SK-N-SH (cell line): ENCODE data around the gene PTGFR. TPM values are rescaled to one million over a fixed set of nuclear protein-coding genes. Genes with fewer than 3 reads are reported as not detected.
A peak's percentile ranks its signal among the peaks of the same experiment; 100 is the strongest.

ENCODE experiments used
- CTCF ChIA-PET: fragments of 300-600, 350-600 bp; formaldehyde crosslinking; extraction: SDS; loops from one replicate; lab custom pipeline; 2021; lab: Yijun Ruan, JAX
- POLR2A ChIA-PET: fragments of 350-600 bp; sonication (Branson Sonifier 250); formaldehyde crosslinking; extraction: SDS; loops from one replicate; lab custom pipeline; 2020; ENCODE audit warnings: antibody characterized with exemption, inconsistent platforms; lab: Yijun Ruan, JAX
- DNase-seq: peaks from one replicate; pipeline ENCODE4 v3.0.0; 2012
- H2AFZ ChIP-seq: fragments of 200-600 bp; sonication (generic); 2 replicates; pipeline ENCODE4 v1.8.1; 2016; ENCODE audit warnings: antibody characterized with exemption, mild to moderate bottlenecking, low read depth
- H3F3A ChIP-seq: fragments of 200-600 bp; sonication (generic); replicated peaks from 2 replicates; pipeline ENCODE3; 2016; ENCODE audit warnings: antibody characterized with exemption, mild to moderate bottlenecking; ENCODE audit not compliant: insufficient read depth
- H3K27ac ChIP-seq, 2 experiments: fragments of 200-500 bp in 1 of 2; fragments of 200-600 bp in 1 of 2; sonication (Bioruptor generic) in 1 of 2; sonication (generic), shearing (Covaris generic) in 1 of 2; 2 replicates each; pipeline versions ENCODE4 v1.5.1 to v1.6.1; 2014 to 2016; ENCODE audit warnings: low read depth in 2 of 2, inconsistent platforms in 1 of 2, low read length in 1 of 2, mild to moderate bottlenecking in 1 of 2, mixed read lengths in 1 of 2
- H3K27me3 ChIP-seq: fragments of 200-600 bp; sonication (generic), shearing (Covaris generic); 2 replicates; pipeline ENCODE4 v1.6.1; 2016; ENCODE audit warnings: mixed run types; ENCODE audit not compliant: insufficient read depth
- H3K36me3 ChIP-seq, 2 experiments: fragments of 200-500 bp in 1 of 2; fragments of 200-600 bp in 1 of 2; sonication (Bioruptor generic) in 1 of 2; sonication (generic) in 1 of 2; replicated peaks in 1 of 2; 2 replicates each; pipeline versions ENCODE3 to v1.5.1; 2014 to 2016; ENCODE audit warnings: low read length in 1 of 2, mild to moderate bottlenecking in 1 of 2; ENCODE audit not compliant: insufficient read depth in 2 of 2, control insufficient read depth in 1 of 2
- H3K4me1 ChIP-seq, 2 experiments: fragments of 200-500 bp in 1 of 2; fragments of 200-600 bp in 1 of 2; sonication (Bioruptor generic) in 1 of 2; sonication (generic), shearing (Covaris generic) in 1 of 2; 2 replicates each; pipeline versions ENCODE4 v1.5.1 to v1.6.1; 2014 to 2016; ENCODE audit warnings: low read depth in 1 of 2, low read length in 1 of 2, mixed run types in 1 of 2; ENCODE audit not compliant: insufficient read depth in 2 of 2, control insufficient read depth in 1 of 2
- H3K4me2 ChIP-seq: fragments of 200-600 bp; sonication (generic), shearing (Covaris generic); 2 replicates; pipeline ENCODE4 v1.6.1; 2017; ENCODE audit warnings: mixed run types
- H3K4me3 ChIP-seq, 2 experiments: fragments of 200-500 bp in 1 of 2; fragments of 200-600 bp in 1 of 2; sonication (Bioruptor generic) in 1 of 2; sonication (generic), shearing (Covaris generic) in 1 of 2; 2 replicates each; pipeline versions ENCODE4 v1.5.1 to v1.8.1; 2014 to 2016; ENCODE audit warnings: low read depth in 2 of 2, inconsistent platforms in 1 of 2, low read length in 1 of 2, mild to moderate bottlenecking in 1 of 2, mixed read lengths in 1 of 2, moderate library complexity in 1 of 2
- H3K79me2 ChIP-seq: fragments of 200-600 bp; sonication (generic); 2 replicates; pipeline ENCODE4 v1.8.1; 2017; ENCODE audit warnings: mild to moderate bottlenecking; ENCODE audit not compliant: insufficient read depth
- H3K9ac ChIP-seq: fragments of 200-600 bp; sonication (generic); 2 replicates; pipeline ENCODE4 v1.6.1; 2017; ENCODE audit warnings: mixed run types
- H3K9me2 ChIP-seq: fragments of 200-600 bp; sonication (generic); 2 replicates; pipeline ENCODE4 v1.6.1; 2017; ENCODE audit warnings: mixed run types
- H3K9me3 ChIP-seq: fragments of 200-600 bp; sonication (generic); 2 replicates; pipeline ENCODE4 v1.6.1; 2017; ENCODE audit warnings: mixed run types, mild to moderate bottlenecking, moderate library complexity
- H4K20me1 ChIP-seq: fragments of 200-600 bp; sonication (generic); 2 replicates; pipeline ENCODE4 v1.6.1; 2017; ENCODE audit warnings: mild to moderate bottlenecking, mixed run types; ENCODE audit not compliant: insufficient read depth
- ELF1 ChIP-seq: IDR thresholded peaks from 2 replicates; pipeline ENCODE4 v1.4.0; 2012
- EZH2phosphoT487 ChIP-seq: fragments of 200-600 bp; sonication (generic); IDR thresholded peaks from 2 replicates; pipeline ENCODE4 v1.6.1; 2017; ENCODE audit warnings: low read depth, mixed run types, mild to moderate bottlenecking, antibody characterized with exemption, moderate library complexity, borderline replicate concordance
- FOSL2 ChIP-seq: IDR thresholded peaks from 2 replicates; pipeline ENCODE4 v1.4.0; 2012; ENCODE audit warnings: low read depth, mild to moderate bottlenecking, moderate library complexity, borderline replicate concordance
- FOXM1 ChIP-seq: IDR thresholded peaks from 2 replicates; pipeline ENCODE4 v1.4.0; 2012; ENCODE audit warnings: low read depth, mild to moderate bottlenecking
- GATA2 ChIP-seq: sonication (generic); formaldehyde crosslinking; IDR thresholded peaks from 2 replicates; pipeline ENCODE4 v1.5.0; 2020; ENCODE audit warnings: mild to moderate bottlenecking, missing genetic modification reagents
- JUND ChIP-seq: IDR thresholded peaks from 2 replicates; pipeline ENCODE4 v1.4.0; 2012
- MEF2A ChIP-seq: IDR thresholded peaks from 2 replicates; pipeline ENCODE4 v1.4.0; 2012; ENCODE audit warnings: low read depth, borderline replicate concordance
- NFIC ChIP-seq: IDR thresholded peaks from 2 replicates; pipeline ENCODE4 v1.4.0; 2012; ENCODE audit warnings: borderline replicate concordance
- POLR2AphosphoS5 ChIP-seq: IDR thresholded peaks from 2 replicates; pipeline ENCODE4 v1.6.1; 2012; ENCODE audit warnings: low read depth, low read length
- RAD21 ChIP-seq: IDR thresholded peaks from 2 replicates; pipeline ENCODE4 v1.6.1; 2012; ENCODE audit warnings: mild to moderate bottlenecking, low read length
- REST ChIP-seq: IDR thresholded peaks from 2 replicates; pipeline ENCODE4 v1.6.1; 2012; ENCODE audit warnings: mild to moderate bottlenecking, low read depth, low read length, moderate library complexity
- RFX5 ChIP-seq: IDR thresholded peaks from 2 replicates; pipeline ENCODE4 v1.6.1; 2012; ENCODE audit warnings: mild to moderate bottlenecking, improper control_type of control experiment, low read length
- RXRA ChIP-seq: IDR thresholded peaks from 2 replicates; pipeline ENCODE4 v1.4.0; 2012; ENCODE audit warnings: low read depth, mild to moderate bottlenecking, borderline replicate concordance
- SIN3A ChIP-seq: IDR thresholded peaks from 2 replicates; pipeline ENCODE4 v1.6.1; 2012; ENCODE audit warnings: low read depth, mild to moderate bottlenecking, low read length, moderate library complexity, borderline replicate concordance
- TCF12 ChIP-seq: IDR thresholded peaks from 2 replicates; pipeline ENCODE4 v1.4.0; 2012
- USF1 ChIP-seq: IDR thresholded peaks from 2 replicates; pipeline ENCODE4 v1.4.0; 2012; ENCODE audit warnings: low read depth, borderline replicate concordance
- USF2 ChIP-seq: fragments of 150-350 bp; IDR thresholded peaks from 2 replicates; pipeline ENCODE4 v1.6.1; 2017; ENCODE audit warnings: antibody characterized with exemption, low read length, low read depth, borderline replicate concordance
- YY1 ChIP-seq: IDR thresholded peaks from 2 replicates; pipeline ENCODE4 v1.4.0; 2012; ENCODE audit warnings: low read depth, mild to moderate bottlenecking
- ZBTB33 ChIP-seq: IDR thresholded peaks from 2 replicates; pipeline ENCODE4 v1.4.0; 2012; ENCODE audit warnings: low read depth, borderline replicate concordance
- WGBS: methylation state at CpG from one replicate; pipeline ENCODE4 v1.1.6; 2017; ENCODE audit warnings: low lambda C conversion rate; 5-methylcytosine and 5-hydroxymethylcytosine counted together
- polyA plus RNA-seq, 3 experiments: library from polyadenylated mRNA; depleted of rRNA; stranded (reverse); fragments of >200 nt; gene quantifications; 2 replicates each; pipeline ENCODE4 v1.2.3, GENCODE V29; 2012

Gene PTGFR
- 2.2 and 3.6 TPM in 2 replicates for polyA plus RNA-seq (2012; rRNA removed)
- polyA plus RNA-seq (2012; cell fraction: cytosol; rRNA removed), result 4.0 and 4.6 TPM in 2 replicates
- 2.1 and 5.5 TPM in 2 replicates for polyA plus RNA-seq (2012; cell fraction: nucleus; rRNA removed)

- DNase-seq, result peak; percentile 73
- WGBS, result 0% methylated on average over 10 of the region's 42 CpGs
- peak within 1 kb of the TSS; percentile 76 for H3K9ac ChIP-seq
- no peaks in the 10 kb centered on the region for H3K9me3 ChIP-seq
- H4K20me1 ChIP-seq, result no peaks in the 10 kb centered on the region
- CTCF ChIA-PET, result interaction anchor here (1.7 kb wide), 1 partner anchor 345 kb away, joined by 6 read pairs; no protein-coding TSS in a partner anchor
- no peak for TF ChIP-seq FOSL2
- no peak for TF ChIP-seq RAD21
- no peak for TF ChIP-seq FOXM1
- TF ChIP-seq NFIC, result no peak
- no peak for TF ChIP-seq POLR2AphosphoS5
- TF ChIP-seq YY1, result no peak
- no peak for TF ChIP-seq MEF2A
- TF ChIP-seq USF2, result no peak
- TF ChIP-seq JUND, result no peak
- no peak for TF ChIP-seq ELF1
- no peak for TF ChIP-seq USF1
- TF ChIP-seq EZH2phosphoT487, result no peak
- no peak for TF ChIP-seq SIN3A
- TF ChIP-seq TCF12, result no peak
- no peak for TF ChIP-seq RXRA
- TF ChIP-seq GATA2 (CRISPR knock-in tag), result no peak; the same call in none of the 2 replicates
- TF ChIP-seq REST, result no peak
- no peak for TF ChIP-seq ZBTB33
- no peak for TF ChIP-seq RFX5
- POLR2A ChIA-PET, result no interaction called here
- peaks cover 5 to 16% of the 10 kb centered on the region in 2 experiments; a peak in 3 of 4 replicates for H3K4me1 ChIP-seq
- H3K4me3 ChIP-seq, result peak within 1 kb of the TSS; percentile 78 to 95
- H3K36me3 ChIP-seq, result peaks cover 0 to 6% of the 10 kb centered on the region in 2 experiments
- peak within 1 kb of the TSS; percentile 19 to 82 for H3K27ac ChIP-seq
- no peaks in the 10 kb centered on the region for H3K9me2 ChIP-seq
- peaks cover 25% of the 10 kb centered on the region; the same call in 1 of the 2 replicates for H3K79me2 ChIP-seq
- no peaks in the 10 kb centered on the region for H3K27me3 ChIP-seq
- peak within 1 kb of the TSS; percentile 84 for H3K4me2 ChIP-seq
- peaks cover 9% of the 10 kb centered on the region for H3F3A ChIP-seq
- peak within 1 kb of the TSS; percentile 94 for H2AFZ ChIP-seq
Observed at GRCh38 chr1:78490861-78491450, at the start of gene PTGFR. PTGFR (plus strand) TSS chr1:78490974; CDS start chr1:78492744, 1,770 bp downstream.
